ENCODE results near the gene TMX3.

- no peak for TF ChIP-seq CTCF (IDR thresholded peaks at IDR 0.05)
- TF ChIP-seq POLR2A (IDR thresholded peaks at IDR 0.05), result no peak
- no peak for TF ChIP-seq EP300 (IDR thresholded peaks at IDR 0.05)
Measured at GRCh38 chr18:68734308-68734707, 19.4 kb upstream of the TMX3 start.

Measured in upper lobe of left lung (tissue), 4 donors.